Neural progenitor cell (in vitro differentiated cells): ENCODE results near the gene SORBS2.

Experiments used
- CTCF ChIP-seq: fragments of 200-600 bp; sonication (generic); IDR thresholded peaks from 2 replicates; pipeline ENCODE4 v1.5.1; 2017; ENCODE audit warnings: antibody characterized with exemption, mild to moderate bottlenecking
- EZH2 ChIP-seq: fragments of 200-600 bp; sonication (generic); IDR thresholded peaks from 2 replicates; pipeline ENCODE4 v1.6.1; 2017; ENCODE audit warnings: antibody characterized with exemption, mild to moderate bottlenecking, moderate library complexity
- EZH2phosphoT487 ChIP-seq: fragments of 200-600 bp; sonication (generic); IDR thresholded peaks from 2 replicates; pipeline ENCODE4 v1.6.1; 2017; ENCODE audit warnings: antibody characterized with exemption

- TF ChIP-seq CTCF, result peak; percentile 68
- no peak for TF ChIP-seq EZH2
- TF ChIP-seq EZH2phosphoT487, result no peak
These were observed 171.0 kb downstream of the SORBS2 start for GRCh38 chr4:185640811-185641675.
